ENCODE results near the gene CREG1. TPM values are rescaled to one million over a fixed set of nuclear protein-coding genes. Genes with fewer than 3 reads are reported as not detected.
A peak's percentile ranks its signal among the peaks of the same experiment; 100 is the strongest.

The CREG1 gene
- total RNA-seq (61.3 TPM), polyA plus RNA-seq (179 TPM)
- long read RNA-seq, donor 1, partial matches to known transcripts, result 0 of 3 reads
- long read RNA-seq, donor 1, other reads (novel, unspliced or antisense), result 0 of 3 reads
- long read RNA-seq, donor 2, transcript CREG1-201 (4 exons, 1,974 nt), result major isoform, 45 of 45 reads
- long read RNA-seq, donor 2, partial matches to known transcripts, result 0 of 45 reads
- long read RNA-seq, donor 2, other reads (novel, unspliced or antisense), result 0 of 45 reads
- long read RNA-seq, donor 3, transcript CREG1-201 (4 exons, 1,974 nt), result major isoform, 44 of 207 reads
- long read RNA-seq, donor 3, partial matches to known transcripts, result 111 of 207 reads
- long read RNA-seq, donor 3, other reads (novel, unspliced or antisense), result 52 of 207 reads
- long read RNA-seq, donor 4, transcript CREG1-201 (4 exons, 1,974 nt), result major isoform, 14 of 14 reads
- long read RNA-seq, donor 4, partial matches to known transcripts, result 0 of 14 reads
- long read RNA-seq, donor 4, other reads (novel, unspliced or antisense), result 0 of 14 reads
- long read RNA-seq, donor 5, transcript CREG1-201 (4 exons, 1,974 nt), result major isoform, 69 of 69 reads
- long read RNA-seq, donor 5, partial matches to known transcripts, result 0 of 69 reads
- long read RNA-seq, donor 5, other reads (novel, unspliced or antisense), result 0 of 69 reads
- long read RNA-seq, donor 6, transcript CREG1-201 (4 exons, 1,974 nt), result major isoform, 36 of 36 reads
- long read RNA-seq, donor 6, partial matches to known transcripts, result 0 of 36 reads
- long read RNA-seq, donor 6, other reads (novel, unspliced or antisense), result 0 of 36 reads
- long read RNA-seq, donor 7, transcript CREG1-201 (4 exons, 1,974 nt), result major isoform, 45 of 45 reads
- long read RNA-seq, donor 7, partial matches to known transcripts, result 0 of 45 reads
- long read RNA-seq, donor 7, other reads (novel, unspliced or antisense), result 0 of 45 reads
- long read RNA-seq, donor 8, transcript CREG1-201 (4 exons, 1,974 nt), result major isoform, 15 of 26 reads
- long read RNA-seq, donor 8, partial matches to known transcripts, result 11 of 26 reads
- long read RNA-seq, donor 8, other reads (novel, unspliced or antisense), result 0 of 26 reads
- long read RNA-seq, donor 9, transcript CREG1-201 (4 exons, 1,974 nt), result major isoform, 22 of 22 reads
- long read RNA-seq, donor 9, partial matches to known transcripts, result 0 of 22 reads
- long read RNA-seq, donor 9, other reads (novel, unspliced or antisense), result 0 of 22 reads
- long read RNA-seq, donor 10, transcript CREG1-201 (4 exons, 1,974 nt), result major isoform, 26 of 26 reads
- long read RNA-seq, donor 10, partial matches to known transcripts, result 0 of 26 reads
- long read RNA-seq, donor 10, other reads (novel, unspliced or antisense), result 0 of 26 reads

GRCh38 chr1:167553136-167554027 is at the start of gene CREG1:
TSS of gene CREG1 (minus strand) at chr1:167553762.
- H3K9me3 ChIP-seq (ENCODE audit: control insufficient read depth in 2 of 2, insufficient read depth in 1 of 2, low read length in 1 of 2), result no peaks in the 10 kb centered on the region
- 1% methylated on average over 90 of the region's 90 CpGs for WGBS
- DNase-seq (ENCODE audit: low read depth in 6 of 9, low spot score in 9 of 9), result peak; percentile 71 to 94 (median 89)
- H3K27me3 ChIP-seq (ENCODE audit: control insufficient read depth in 2 of 2, insufficient read depth in 1 of 2, low read length in 1 of 2), result peaks cover 0 to 3% of the 10 kb centered on the region in 2 donors
- peaks cover 10 to 15% of the 10 kb centered on the region in 2 donors for H3K4me1 ChIP-seq (ENCODE audit: control insufficient read depth in 2 of 2, insufficient read depth in 2 of 2, low read length in 2 of 2)
- H3K36me3 ChIP-seq (ENCODE audit: control insufficient read depth in 2 of 2, insufficient read depth in 2 of 2, low read length in 1 of 2), result no peaks in the 10 kb centered on the region
- peak within 1 kb of the TSS; percentile 36 to 78 for H3K4me3 ChIP-seq (ENCODE audit: low read length in 2 of 2)
- peak within 1 kb of the TSS in 1 of 2 donors; percentile 83 for H3K27ac ChIP-seq (ENCODE audit: low read depth in 1 of 2, low read length in 1 of 2)

- Histone ChIP-seq H3K27me3 (ENCODE audit: control insufficient read depth in 2 of 2, insufficient read depth in 1 of 2, low read length in 1 of 2) (no peaks in the 10 kb centered on the region), H3K9me3 (ENCODE audit: control insufficient read depth in 2 of 2, insufficient read depth in 1 of 2, low read length in 1 of 2) (peaks cover 4 to 11% of the 10 kb centered on the region in 2 donors), H3K4me1 (ENCODE audit: control insufficient read depth in 2 of 2, insufficient read depth in 2 of 2, low read length in 2 of 2) (peaks cover 31 to 36% of the 10 kb centered on the region in 2 donors), H3K4me3 (ENCODE audit: low read length in 2 of 2) (no peak overlapping the region), H3K36me3 (ENCODE audit: control insufficient read depth in 2 of 2, insufficient read depth in 2 of 2, low read length in 1 of 2) (no peaks in the 10 kb centered on the region), H3K27ac (ENCODE audit: low read depth in 1 of 2, low read length in 1 of 2) (no peak overlapping the region)
- peak in 1 of 9 donors; percentile 48 for DNase-seq (ENCODE audit: low read depth in 6 of 9, low spot score in 9 of 9)
- 51% methylated on average over 8 of the region's 8 CpGs for WGBS
These were observed 49.3 kb upstream of the CREG1 start for GRCh38 chr1:167602840-167603239.

- peak in 1 of 9 donors; percentile 65 for DNase-seq (ENCODE audit: low read depth in 6 of 9, low spot score in 9 of 9)
- Histone ChIP-seq H3K9me3 (ENCODE audit: control insufficient read depth in 2 of 2, insufficient read depth in 1 of 2, low read length in 1 of 2) (peaks cover 0 to 2% of the 10 kb centered on the region in 2 donors), H3K27me3 (ENCODE audit: control insufficient read depth in 2 of 2, insufficient read depth in 1 of 2, low read length in 1 of 2) (no peaks in the 10 kb centered on the region), H3K4me1 (ENCODE audit: control insufficient read depth in 2 of 2, insufficient read depth in 2 of 2, low read length in 2 of 2) (peaks cover 31 to 36% of the 10 kb centered on the region in 2 donors), H3K4me3 (ENCODE audit: low read length in 2 of 2) (no peak overlapping the region), H3K36me3 (ENCODE audit: control insufficient read depth in 2 of 2, insufficient read depth in 2 of 2, low read length in 1 of 2) (no peaks in the 10 kb centered on the region), H3K27ac (ENCODE audit: low read depth in 1 of 2, low read length in 1 of 2) (peak overlapping the region; percentile 40 to 64)
- WGBS, result 19% methylated on average over 8 of the region's 8 CpGs
These were observed 48.2 kb upstream of the CREG1 start for GRCh38 chr1:167601442-167602383.

GRCh38 chr1:167599957-167600581 is 46.5 kb upstream of the CREG1 start:
- H3K27ac ChIP-seq (ENCODE audit: low read depth in 1 of 2, low read length in 1 of 2), result no peak overlapping the region
- H3K9me3 ChIP-seq (ENCODE audit: control insufficient read depth in 2 of 2, insufficient read depth in 1 of 2, low read length in 1 of 2), result no peaks in the 10 kb centered on the region
- peak in 6 of 9 donors; percentile 56 to 86 (median 61) for DNase-seq (ENCODE audit: low read depth in 6 of 9, low spot score in 9 of 9)
- 8% methylated on average over 5 of the region's 5 CpGs for WGBS
- H3K4me3 ChIP-seq (ENCODE audit: low read length in 2 of 2), result no peak overlapping the region
- no peaks in the 10 kb centered on the region for H3K36me3 ChIP-seq (ENCODE audit: control insufficient read depth in 2 of 2, insufficient read depth in 2 of 2, low read length in 1 of 2)
- no peaks in the 10 kb centered on the region for H3K27me3 ChIP-seq (ENCODE audit: control insufficient read depth in 2 of 2, insufficient read depth in 1 of 2, low read length in 1 of 2)
- H3K4me1 ChIP-seq (ENCODE audit: control insufficient read depth in 2 of 2, insufficient read depth in 2 of 2, low read length in 2 of 2), result peaks cover 31 to 36% of the 10 kb centered on the region in 2 donors

- no peaks in the 10 kb centered on the region for H3K9me3 ChIP-seq (ENCODE audit: control insufficient read depth in 2 of 2, insufficient read depth in 1 of 2, low read length in 1 of 2)
- WGBS, result 80% methylated on average over 6 of the region's 6 CpGs
- H3K4me1 ChIP-seq (ENCODE audit: control insufficient read depth in 2 of 2, insufficient read depth in 2 of 2, low read length in 2 of 2), result peaks cover 0 to under 1% of the 10 kb centered on the region in 2 donors
- no peak overlapping the region for H3K4me3 ChIP-seq (ENCODE audit: low read length in 2 of 2)
- no peak overlapping the region for H3K27ac ChIP-seq (ENCODE audit: low read depth in 1 of 2, low read length in 1 of 2)
- no peaks in the 10 kb centered on the region for H3K36me3 ChIP-seq (ENCODE audit: control insufficient read depth in 2 of 2, insufficient read depth in 2 of 2, low read length in 1 of 2)
- DNase-seq (ENCODE audit: low read depth in 6 of 9, low spot score in 9 of 9), result no peak
- H3K27me3 ChIP-seq (ENCODE audit: control insufficient read depth in 2 of 2, insufficient read depth in 1 of 2, low read length in 1 of 2), result no peaks in the 10 kb centered on the region
These were observed 41.3 kb upstream of the CREG1 start for GRCh38 chr1:167594822-167595221.

- Histone ChIP-seq H3K36me3 (ENCODE audit: control insufficient read depth in 2 of 2, insufficient read depth in 2 of 2, low read length in 1 of 2) (no peaks in the 10 kb centered on the region), H3K9me3 (ENCODE audit: control insufficient read depth in 2 of 2, insufficient read depth in 1 of 2, low read length in 1 of 2) (no peaks in the 10 kb centered on the region), H3K27me3 (ENCODE audit: control insufficient read depth in 2 of 2, insufficient read depth in 1 of 2, low read length in 1 of 2) (no peaks in the 10 kb centered on the region), H3K4me1 (ENCODE audit: control insufficient read depth in 2 of 2, insufficient read depth in 2 of 2, low read length in 2 of 2) (no peaks in the 10 kb centered on the region), H3K4me3 (ENCODE audit: low read length in 2 of 2) (no peak overlapping the region), H3K27ac (ENCODE audit: low read depth in 1 of 2, low read length in 1 of 2) (no peak overlapping the region)
- DNase-seq (ENCODE audit: low read depth in 6 of 9, low spot score in 9 of 9), result no peak
- WGBS, result 87% methylated on average over 5 of the region's 5 CpGs
These were observed 40.3 kb upstream of the CREG1 start for GRCh38 chr1:167593860-167594259.

GRCh38 chr1:167592475-167592874 is 38.9 kb upstream of the CREG1 start:
- Histone ChIP-seq H3K4me1 (ENCODE audit: control insufficient read depth in 2 of 2, insufficient read depth in 2 of 2, low read length in 2 of 2) (no peaks in the 10 kb centered on the region), H3K9me3 (ENCODE audit: control insufficient read depth in 2 of 2, insufficient read depth in 1 of 2, low read length in 1 of 2) (no peaks in the 10 kb centered on the region), H3K4me3 (ENCODE audit: low read length in 2 of 2) (no peak overlapping the region), H3K36me3 (ENCODE audit: control insufficient read depth in 2 of 2, insufficient read depth in 2 of 2, low read length in 1 of 2) (no peaks in the 10 kb centered on the region), H3K27ac (ENCODE audit: low read depth in 1 of 2, low read length in 1 of 2) (no peak overlapping the region), H3K27me3 (ENCODE audit: control insufficient read depth in 2 of 2, insufficient read depth in 1 of 2, low read length in 1 of 2) (no peaks in the 10 kb centered on the region)
- DNase-seq (ENCODE audit: low read depth in 6 of 9, low spot score in 9 of 9), result no peak

Measured in thymus (tissue), 14 donors.